Measurements from ENCODE around the gene RNF152. TPM values are rescaled to one million over a fixed set of nuclear protein-coding genes. Genes with fewer than 3 reads are reported as not detected.

The RNF152 gene
- total RNA-seq, 1 donor from 2014 or later, result 137 TPM

DNA sequence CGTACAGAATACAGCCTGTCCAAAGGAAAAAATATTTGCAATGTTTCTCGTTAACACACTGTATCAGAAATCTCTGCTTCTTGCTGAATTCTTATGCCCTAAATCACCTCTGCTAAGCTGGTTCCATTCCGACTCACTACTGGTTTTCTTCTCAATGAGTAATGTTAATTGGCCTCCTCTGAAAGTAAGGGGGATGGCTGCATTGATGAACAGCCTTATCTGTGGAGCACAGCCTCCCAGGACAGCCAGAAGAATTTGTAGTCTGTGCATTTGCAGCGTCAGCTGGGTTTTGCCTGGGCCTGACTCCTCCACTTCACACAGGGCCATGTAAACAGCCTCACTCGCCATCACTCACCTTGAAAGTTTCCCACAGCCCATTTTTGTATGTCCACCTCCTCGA lies 127.7 kb downstream of the RNF152 start:
- Mint-ChIP-seq H3K9me3 (ENCODE audit: low read depth) (no peaks in the 10 kb centered on the region), H3K4me1 (ENCODE audit: low read depth) (peaks cover 29% of the 10 kb centered on the region), H3K27ac (ENCODE audit: unreplicated experiment) (no peak overlapping the region), H3K27me3 (ENCODE audit: low read depth) (no peaks in the 10 kb centered on the region), H3K36me3 (ENCODE audit: low read depth) (no peaks in the 10 kb centered on the region), H3K4me3 (ENCODE audit: unreplicated experiment) (no peak overlapping the region)
- no peak for DNase-seq (ENCODE audit: low spot score)
- TF ChIP-seq, protein P1, sequence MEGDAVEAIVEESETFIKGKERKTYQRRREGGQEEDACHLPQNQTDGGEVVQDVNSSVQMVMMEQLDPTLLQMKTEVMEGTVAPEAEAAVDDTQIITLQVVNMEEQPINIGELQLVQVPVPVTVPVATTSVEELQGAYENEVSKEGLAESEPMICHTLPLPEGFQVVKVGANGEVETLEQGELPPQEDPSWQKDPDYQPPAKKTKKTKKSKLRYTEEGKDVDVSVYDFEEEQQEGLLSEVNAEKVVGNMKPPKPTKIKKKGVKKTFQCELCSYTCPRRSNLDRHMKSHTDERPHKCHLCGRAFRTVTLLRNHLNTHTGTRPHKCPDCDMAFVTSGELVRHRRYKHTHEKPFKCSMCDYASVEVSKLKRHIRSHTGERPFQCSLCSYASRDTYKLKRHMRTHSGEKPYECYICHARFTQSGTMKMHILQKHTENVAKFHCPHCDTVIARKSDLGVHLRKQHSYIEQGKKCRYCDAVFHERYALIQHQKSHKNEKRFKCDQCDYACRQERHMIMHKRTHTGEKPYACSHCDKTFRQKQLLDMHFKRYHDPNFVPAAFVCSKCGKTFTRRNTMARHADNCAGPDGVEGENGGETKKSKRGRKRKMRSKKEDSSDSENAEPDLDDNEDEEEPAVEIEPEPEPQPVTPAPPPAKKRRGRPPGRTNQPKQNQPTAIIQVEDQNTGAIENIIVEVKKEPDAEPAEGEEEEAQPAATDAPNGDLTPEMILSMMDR (IDR thresholded peaks at IDR 0.05), result no peak

DNA sequence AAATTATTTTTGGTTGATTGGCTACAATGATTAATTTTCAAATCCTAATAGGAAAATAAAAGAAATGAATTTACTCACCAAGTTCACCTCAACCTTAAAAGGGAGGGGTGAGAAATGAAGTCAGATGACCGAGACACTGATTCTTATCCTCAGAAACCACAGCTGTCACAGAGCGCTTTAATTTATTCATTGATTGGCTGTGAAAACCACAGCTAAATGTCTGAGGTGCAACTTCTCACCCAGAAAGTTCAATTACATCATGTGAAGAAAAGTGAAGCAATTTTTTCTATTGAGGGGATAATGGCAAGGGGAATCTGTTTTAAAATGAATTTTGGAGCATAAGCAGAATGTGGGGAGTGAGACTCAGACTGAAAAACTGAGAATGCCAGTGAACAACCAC lies 128.4 kb downstream of the RNF152 start:
- Mint-ChIP-seq H3K27ac (ENCODE audit: unreplicated experiment) (no peak overlapping the region), H3K36me3 (ENCODE audit: low read depth) (no peaks in the 10 kb centered on the region), H3K27me3 (ENCODE audit: low read depth) (no peaks in the 10 kb centered on the region), H3K9me3 (ENCODE audit: low read depth) (no peaks in the 10 kb centered on the region), H3K4me3 (ENCODE audit: unreplicated experiment) (no peak overlapping the region), H3K4me1 (ENCODE audit: low read depth) (peaks cover 22% of the 10 kb centered on the region)
- DNase-seq (ENCODE audit: low spot score), result no peak
- TF ChIP-seq, protein P1 (IDR thresholded peaks at IDR 0.05), result no peak

GRCh38 chr18:61761875-61762274 lies 130.9 kb downstream of the RNF152 start:
- TF ChIP-seq, protein P1 (IDR thresholded peaks at IDR 0.05), result no peak
- H3K27me3 Mint-ChIP-seq (ENCODE audit: low read depth), result no peaks in the 10 kb centered on the region
- DNase-seq (ENCODE audit: low spot score), result no peak
- H3K36me3 Mint-ChIP-seq (ENCODE audit: low read depth), result no peaks in the 10 kb centered on the region
- no peaks in the 10 kb centered on the region for H3K9me3 Mint-ChIP-seq (ENCODE audit: low read depth)
- no peak overlapping the region for H3K4me3 Mint-ChIP-seq (ENCODE audit: unreplicated experiment)
- peaks cover 22% of the 10 kb centered on the region for H3K4me1 Mint-ChIP-seq (ENCODE audit: low read depth)
- peak overlapping the region; percentile 4 for H3K27ac Mint-ChIP-seq (ENCODE audit: unreplicated experiment)

Measured in chondrocyte (in vitro differentiated cells).